CD4-positive, alpha-beta T cell treated with Interleukin-10 for 1 hour (primary cell): ENCODE measurements around the gene GFOD2.

Experiments
- DNase-seq: peaks from one replicate; pipeline ENCODE4 v3.0.0-alpha.2; 2020

Gene GFOD2

GRCh38 chr16:67656344-67657016 is 62.6 kb downstream of the GFOD2 start:
- DNase-seq, result no peak

- DNase-seq, result no peak
Observed at GRCh38 chr16:67655363-67655762, 63.8 kb downstream of the GFOD2 start.

GRCh38 chr16:67654403-67654911 is 64.7 kb downstream of the GFOD2 start:
- no peak for DNase-seq

GRCh38 chr16:67653789-67654402 is 65.2 kb downstream of the GFOD2 start:
- no peak for DNase-seq

- DNase-seq, result no peak
Observed at GRCh38 chr16:67653128-67653788, 65.9 kb downstream of the GFOD2 start.

GRCh38 chr16:67652578-67653127 is 66.5 kb downstream of the GFOD2 start:
- no peak for DNase-seq

- no peak for DNase-seq
Observed at GRCh38 chr16:67651847-67652246, 67.3 kb downstream of the GFOD2 start.

- no peak for DNase-seq
Observed at GRCh38 chr16:67651039-67651438, 68.1 kb downstream of the GFOD2 start.

- no peak for DNase-seq
Observed at GRCh38 chr16:67650023-67650422, 69.1 kb downstream of the GFOD2 start.

GRCh38 chr16:67649494-67649931 is 69.6 kb downstream of the GFOD2 start:
- no peak for DNase-seq

GRCh38 chr16:67648764-67649407 is 70.2 kb downstream of the GFOD2 start:
- DNase-seq, result no peak

GRCh38 chr16:67648088-67648763 is 70.9 kb downstream of the GFOD2 start:
- no peak for DNase-seq

GRCh38 chr16:67647681-67648080 is 71.4 kb downstream of the GFOD2 start:
- no peak for DNase-seq

GRCh38 chr16:67647111-67647651 is 71.9 kb downstream of the GFOD2 start:
- no peak for DNase-seq

- peak; percentile 32 for DNase-seq
Observed at GRCh38 chr16:67645397-67646121, 73.6 kb downstream of the GFOD2 start.

- DNase-seq, result no peak
Observed at GRCh38 chr16:67644038-67644437, 75.1 kb downstream of the GFOD2 start.

- no peak for DNase-seq
Observed at GRCh38 chr16:67641779-67642708, 77.1 kb downstream of the GFOD2 start.

GRCh38 chr16:67637625-67638024 is 81.5 kb downstream of the GFOD2 start:
- no peak for DNase-seq

GRCh38 chr16:67636713-67637112 is 82.4 kb downstream of the GFOD2 start:
- no peak for DNase-seq

GRCh38 chr16:67632415-67633172 is 86.5 kb downstream of the GFOD2 start:
- no peak for DNase-seq
